Coronary artery (tissue), 2 donors: ENCODE data around the gene TTBK2.

Experiments used
- DNase-seq: peaks from one replicate; pipeline ENCODE4 v3.0.0-alpha.2; 2017; ENCODE audit warnings: low spot score
- H3K27ac ChIP-seq, 2 donors: fragments of 200-600 bp; sonication (generic); one replicate each; pipeline ENCODE4 v1.5.1; 2016 to 2019
- H3K4me3 ChIP-seq: fragments of 200-600 bp; sonication (generic); 2 replicates; pipeline ENCODE4 v1.5.1; 2016; ENCODE audit warnings: mild to moderate bottlenecking, moderate library complexity
- TF ChIP-seq, protein P1 (sequence below): fragments of 200-600 bp; sonication (generic); IDR thresholded peaks from one replicate; pipeline ENCODE4 v1.5.1; 2019; ENCODE audit warnings: antibody characterized with exemption

Gene TTBK2

DNA sequence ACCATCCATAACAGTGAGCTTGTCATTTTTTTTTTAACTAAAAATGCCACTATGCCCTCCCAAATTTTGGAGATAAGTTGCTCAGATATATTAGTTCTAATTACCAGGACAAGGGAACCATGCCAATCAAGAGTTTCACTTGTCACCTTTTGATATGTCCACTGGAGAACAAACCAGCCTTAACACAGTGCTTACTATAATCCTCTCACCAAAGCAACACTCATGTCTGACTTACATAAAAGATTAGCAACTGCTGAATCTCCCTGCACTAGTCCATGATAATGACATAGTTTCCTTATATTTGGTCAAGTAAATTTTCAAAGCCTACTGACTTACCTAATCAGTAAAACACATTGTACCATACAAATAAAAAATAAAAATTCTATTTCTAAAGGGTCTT is 44.4 kb downstream of the TTBK2 start:
- TF ChIP-seq, protein P1, sequence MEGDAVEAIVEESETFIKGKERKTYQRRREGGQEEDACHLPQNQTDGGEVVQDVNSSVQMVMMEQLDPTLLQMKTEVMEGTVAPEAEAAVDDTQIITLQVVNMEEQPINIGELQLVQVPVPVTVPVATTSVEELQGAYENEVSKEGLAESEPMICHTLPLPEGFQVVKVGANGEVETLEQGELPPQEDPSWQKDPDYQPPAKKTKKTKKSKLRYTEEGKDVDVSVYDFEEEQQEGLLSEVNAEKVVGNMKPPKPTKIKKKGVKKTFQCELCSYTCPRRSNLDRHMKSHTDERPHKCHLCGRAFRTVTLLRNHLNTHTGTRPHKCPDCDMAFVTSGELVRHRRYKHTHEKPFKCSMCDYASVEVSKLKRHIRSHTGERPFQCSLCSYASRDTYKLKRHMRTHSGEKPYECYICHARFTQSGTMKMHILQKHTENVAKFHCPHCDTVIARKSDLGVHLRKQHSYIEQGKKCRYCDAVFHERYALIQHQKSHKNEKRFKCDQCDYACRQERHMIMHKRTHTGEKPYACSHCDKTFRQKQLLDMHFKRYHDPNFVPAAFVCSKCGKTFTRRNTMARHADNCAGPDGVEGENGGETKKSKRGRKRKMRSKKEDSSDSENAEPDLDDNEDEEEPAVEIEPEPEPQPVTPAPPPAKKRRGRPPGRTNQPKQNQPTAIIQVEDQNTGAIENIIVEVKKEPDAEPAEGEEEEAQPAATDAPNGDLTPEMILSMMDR: no peak
- Histone ChIP-seq H3K27ac (no peak overlapping the region), H3K4me3 (no peak overlapping the region)
- DNase-seq: no peak

DNA sequence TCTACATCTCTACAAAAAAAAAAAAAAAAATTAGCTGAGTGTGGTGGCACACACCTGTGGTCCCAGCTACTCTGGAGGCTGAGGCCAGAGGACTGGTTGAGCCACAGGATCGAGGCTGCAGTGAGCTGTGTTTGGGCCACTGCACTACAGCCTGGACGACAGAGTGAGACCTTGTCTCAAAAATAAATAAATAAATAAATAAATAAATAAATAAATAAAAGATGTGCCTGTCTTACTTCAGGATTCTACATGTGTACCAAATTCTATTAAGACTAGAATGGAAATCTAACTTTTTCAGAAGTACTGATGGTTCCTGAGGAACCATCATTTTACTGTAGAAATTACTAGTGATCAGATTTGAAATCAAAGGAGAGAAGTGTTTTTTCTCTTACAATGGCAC is 51.9 kb downstream of the TTBK2 start:
- Histone ChIP-seq H3K27ac (no peak overlapping the region), H3K4me3 (no peak overlapping the region)
- TF ChIP-seq, protein P1: no peak
- DNase-seq: no peak

DNA sequence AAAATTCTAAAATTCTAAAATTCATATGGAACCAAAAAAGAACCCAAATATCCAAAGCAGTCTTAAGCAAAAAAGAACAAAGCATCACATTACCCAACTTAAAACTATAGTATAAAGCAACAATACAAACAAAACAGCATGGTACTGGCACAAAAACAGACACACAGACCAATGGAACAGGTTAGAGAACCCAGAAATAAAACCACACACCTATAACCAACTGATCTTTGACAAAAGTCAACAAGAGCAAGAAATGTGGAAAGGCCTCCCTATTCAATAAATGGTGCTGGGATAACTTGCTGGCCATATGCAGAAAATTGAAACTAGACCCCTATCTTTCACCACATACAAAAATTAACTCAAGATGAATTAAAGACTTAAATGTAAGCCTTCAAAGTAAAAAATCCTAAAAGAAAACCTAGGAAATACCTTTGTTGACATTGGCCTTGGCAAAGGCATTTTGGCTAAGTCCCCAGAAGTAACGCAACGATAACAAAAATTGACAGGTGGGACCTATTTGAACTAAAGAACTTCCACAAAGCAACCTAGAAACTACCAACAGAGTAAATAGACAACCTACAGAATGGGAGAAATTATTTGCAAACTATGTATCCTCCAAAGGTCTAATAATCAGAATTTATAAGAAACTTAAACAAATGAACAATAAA is 56.9 kb downstream of the TTBK2 start:
- TF ChIP-seq, protein P1: no peak
- DNase-seq: no peak
- no peak overlapping the region for H3K27ac ChIP-seq
- H3K4me3 ChIP-seq: no peak overlapping the region

- Histone ChIP-seq H3K27ac (peak overlapping the region; percentile 28 to 72), H3K4me3 (no peak overlapping the region)
- DNase-seq: no peak
- TF ChIP-seq, protein P1: no peak
Measured at GRCh38 chr15:42858999-42859789, 61.4 kb downstream of the TTBK2 start.

DNA sequence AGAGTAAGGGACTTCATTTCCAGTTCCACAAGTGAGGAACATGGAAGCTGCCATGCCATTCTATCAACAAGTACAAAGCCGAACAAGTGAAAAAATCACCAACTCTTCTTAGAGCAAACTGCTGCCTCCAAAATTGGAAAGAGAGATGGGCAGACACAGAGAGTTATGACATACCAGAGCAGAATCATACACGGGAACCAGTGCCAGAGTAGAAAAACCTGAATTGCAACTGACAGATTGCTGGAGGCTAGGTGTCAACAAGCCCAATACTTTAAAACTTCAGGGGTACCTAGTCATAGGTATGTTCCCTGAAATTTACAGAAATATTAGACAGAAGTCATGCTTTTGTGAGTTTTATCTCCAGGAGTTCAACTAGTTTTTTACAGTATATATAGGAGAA is 62.0 kb downstream of the TTBK2 start:
- no peak for DNase-seq
- H3K4me3 ChIP-seq: no peak overlapping the region
- TF ChIP-seq, protein P1: no peak
- no peak overlapping the region for H3K27ac ChIP-seq

GRCh38 chr15:42854576-42854975 is 66.0 kb downstream of the TTBK2 start:
- Histone ChIP-seq H3K27ac (no peak overlapping the region), H3K4me3 (no peak overlapping the region)
- TF ChIP-seq, protein P1: no peak
- DNase-seq: no peak

DNA sequence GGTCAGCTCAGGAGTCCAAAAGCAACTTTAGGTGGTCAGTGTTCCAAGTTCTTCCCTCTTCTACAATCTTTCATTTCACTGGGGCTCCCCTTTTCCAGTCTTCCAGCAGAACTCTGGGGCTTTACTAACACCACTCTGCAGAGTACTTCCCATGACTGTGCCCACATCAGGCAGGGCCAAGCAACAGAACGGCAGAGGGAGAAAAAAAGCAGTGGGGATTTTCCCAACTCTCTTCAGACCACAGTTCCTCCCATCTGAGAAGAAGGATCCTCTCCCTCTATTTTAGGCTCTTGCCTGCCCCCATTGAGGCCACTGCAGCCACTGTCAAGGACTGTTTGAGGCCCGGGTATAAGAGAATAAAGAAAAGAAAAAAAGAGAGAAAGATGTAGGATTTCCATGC is 70.7 kb downstream of the TTBK2 start:
- DNase-seq: no peak
- no peak overlapping the region for H3K27ac ChIP-seq

More for the DNA sequence above, 70.7 kb downstream of the TTBK2 start:
- TF ChIP-seq, protein P1: no peak
- H3K4me3 ChIP-seq: no peak overlapping the region
